Measurements from ENCODE around the gene DNASE1L3. TPM values are rescaled to one million over a fixed set of nuclear protein-coding genes. Genes with fewer than 3 reads are reported as not detected.

Gene DNASE1L3
- total RNA-seq, 1 experiment from 2014 or later, result not detected

- CTCF ChIA-PET, result interaction anchor here (0.9 kb wide), 1 partner anchor 20 kb away, joined by 3 read pairs; no protein-coding TSS in a partner anchor
- Mint-ChIP-seq H3K9me3 (ENCODE audit: low read depth, unreplicated experiment) (no peaks in the 10 kb centered on the region), H3K27me3 (ENCODE audit: unreplicated experiment) (no peaks in the 10 kb centered on the region), H3K4me3 (ENCODE audit: low read depth, unreplicated experiment) (no peak overlapping the region), H3K27ac (ENCODE audit: unreplicated experiment) (no peak overlapping the region), H3K4me1 (ENCODE audit: low read depth, unreplicated experiment) (no peaks in the 10 kb centered on the region), H3K36me3 (ENCODE audit: insufficient read depth, unreplicated experiment) (no peaks in the 10 kb centered on the region)
- BruUV-seq (replicated peaks), result no TSS peak
- DNase-seq, result no peak
- no peak for TF ChIP-seq CTCF (IDR thresholded peaks at IDR 0.05; ENCODE audit: unreplicated experiment)
- intact Hi-C loops (cut with micrococcal nuclease; ENCODE audit: unreplicated experiment), result no loop called here
These were observed 13.2 kb downstream of the DNASE1L3 start for GRCh38 chr3:58197588-58197987.

DNA sequence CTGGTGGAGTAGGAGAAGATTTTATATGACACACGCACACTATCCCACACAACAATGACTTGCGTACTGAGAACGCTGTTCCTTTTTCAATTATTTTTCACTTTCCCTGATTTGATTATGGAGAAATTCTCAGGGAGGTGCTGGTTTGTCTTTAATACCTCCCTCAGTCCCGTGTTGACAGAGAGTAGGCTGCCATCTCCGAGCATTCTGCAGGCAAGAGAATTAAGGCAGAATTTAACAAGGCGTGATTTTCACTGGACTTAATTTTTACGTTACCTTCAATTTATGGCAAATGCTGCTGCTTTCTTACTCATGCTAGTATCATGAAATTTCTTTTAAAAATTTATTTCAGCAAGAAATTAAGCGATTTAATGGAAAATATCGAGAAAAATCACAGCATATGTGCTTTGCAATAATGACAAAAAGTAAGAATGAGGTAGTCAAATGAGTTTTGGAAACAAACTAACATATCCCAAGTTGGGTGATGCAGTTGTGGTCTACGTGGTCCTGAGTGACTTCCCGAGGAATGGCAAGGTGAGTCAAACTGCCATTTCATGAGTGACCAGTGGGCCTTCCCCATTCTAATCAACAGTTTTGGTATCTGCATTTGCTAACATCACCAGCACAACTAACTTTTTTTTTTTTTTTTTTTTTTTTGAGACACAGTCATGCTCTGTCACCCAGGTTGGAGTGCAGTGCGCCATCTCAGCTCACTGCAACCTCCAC is 16.9 kb downstream of the DNASE1L3 start:
- intact Hi-C loops (cut with micrococcal nuclease; ENCODE audit: unreplicated experiment), result no loop called here
- no peak overlapping the region for H3K27ac Mint-ChIP-seq (ENCODE audit: unreplicated experiment)
- no peaks in the 10 kb centered on the region for H3K9me3 Mint-ChIP-seq (ENCODE audit: low read depth, unreplicated experiment)
- H3K4me3 Mint-ChIP-seq (ENCODE audit: low read depth, unreplicated experiment), result no peak overlapping the region
- CTCF ChIA-PET, result interaction anchor here (0.7 kb wide), 1 partner anchor 652 kb away, joined by 6 read pairs; no protein-coding TSS in a partner anchor
- DNase-seq, result no peak
- no peaks in the 10 kb centered on the region for H3K36me3 Mint-ChIP-seq (ENCODE audit: insufficient read depth, unreplicated experiment)
- TF ChIP-seq CTCF (IDR thresholded peaks at IDR 0.05; ENCODE audit: unreplicated experiment), result no peak
- no TSS peak for BruUV-seq (replicated peaks)
- no peaks in the 10 kb centered on the region for H3K4me1 Mint-ChIP-seq (ENCODE audit: low read depth, unreplicated experiment)
- no peaks in the 10 kb centered on the region for H3K27me3 Mint-ChIP-seq (ENCODE audit: unreplicated experiment)

DNA sequence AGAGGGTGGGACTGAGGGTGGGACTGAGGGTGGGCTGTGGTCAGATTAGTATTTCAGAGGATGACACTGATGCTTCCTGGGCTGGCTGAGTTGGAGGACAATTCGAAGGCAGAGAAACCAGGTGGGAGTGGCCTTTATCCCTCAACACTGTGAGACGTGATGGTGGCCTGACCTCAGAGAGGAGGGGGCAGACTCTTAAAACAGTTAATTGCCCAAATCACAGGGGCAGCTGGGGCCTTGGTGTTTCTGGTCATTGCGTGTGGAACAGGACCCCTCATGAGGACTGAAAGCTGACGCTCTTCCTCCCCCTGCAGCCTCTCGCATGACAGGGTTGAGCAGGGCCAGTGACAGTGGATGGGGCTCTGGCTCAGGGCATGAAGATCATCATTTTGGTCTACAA is 18.7 kb downstream of the DNASE1L3 start:
- H3K4me3 Mint-ChIP-seq (ENCODE audit: low read depth, unreplicated experiment), result no peak overlapping the region
- no TSS peak for BruUV-seq (replicated peaks)
- no peaks in the 10 kb centered on the region for H3K27me3 Mint-ChIP-seq (ENCODE audit: unreplicated experiment)
- no peak for TF ChIP-seq CTCF (IDR thresholded peaks at IDR 0.05; ENCODE audit: unreplicated experiment)
- H3K36me3 Mint-ChIP-seq (ENCODE audit: insufficient read depth, unreplicated experiment), result no peaks in the 10 kb centered on the region
- H3K4me1 Mint-ChIP-seq (ENCODE audit: low read depth, unreplicated experiment), result no peaks in the 10 kb centered on the region
- no peak for DNase-seq
- intact Hi-C loops (cut with micrococcal nuclease; ENCODE audit: unreplicated experiment), result no loop called here
- H3K9me3 Mint-ChIP-seq (ENCODE audit: low read depth, unreplicated experiment), result no peaks in the 10 kb centered on the region
- no peak overlapping the region for H3K27ac Mint-ChIP-seq (ENCODE audit: unreplicated experiment)
- CTCF ChIA-PET, result interaction anchor here (0.7 kb wide), 1 partner anchor 24 kb away, joined by 6 read pairs; no protein-coding TSS in a partner anchor

GRCh38 chr3:58191361-58191991 is 19.3 kb downstream of the DNASE1L3 start:
- Mint-ChIP-seq H3K36me3 (ENCODE audit: insufficient read depth, unreplicated experiment) (no peaks in the 10 kb centered on the region), H3K9me3 (ENCODE audit: low read depth, unreplicated experiment) (no peaks in the 10 kb centered on the region), H3K4me3 (ENCODE audit: low read depth, unreplicated experiment) (no peak overlapping the region), H3K27me3 (ENCODE audit: unreplicated experiment) (no peaks in the 10 kb centered on the region), H3K27ac (ENCODE audit: unreplicated experiment) (no peak overlapping the region), H3K4me1 (ENCODE audit: low read depth, unreplicated experiment) (no peaks in the 10 kb centered on the region)
- CTCF ChIA-PET, result interaction anchor here (0.7 kb wide), 1 partner anchor 24 kb away, joined by 6 read pairs; no protein-coding TSS in a partner anchor
- BruUV-seq (replicated peaks), result no TSS peak
- DNase-seq, result no peak
- no peak for TF ChIP-seq CTCF (IDR thresholded peaks at IDR 0.05; ENCODE audit: unreplicated experiment)
- intact Hi-C loops (cut with micrococcal nuclease; ENCODE audit: unreplicated experiment), result no loop called here
